T follicular helper cell (primary cell): ENCODE results near the gene ALK.

Source experiments
- DNase-seq: peaks from one replicate; pipeline ENCODE4 v3.0.0-alpha.2; 2020; ENCODE audit warnings: low read depth

Gene ALK

GRCh38 chr2:29363111-29363510, 558.3 kb downstream of the ALK start:
- DNase-seq, result no peak

- DNase-seq, result no peak
Measured at GRCh38 chr2:29361231-29361630, 560.2 kb downstream of the ALK start.

DNA sequence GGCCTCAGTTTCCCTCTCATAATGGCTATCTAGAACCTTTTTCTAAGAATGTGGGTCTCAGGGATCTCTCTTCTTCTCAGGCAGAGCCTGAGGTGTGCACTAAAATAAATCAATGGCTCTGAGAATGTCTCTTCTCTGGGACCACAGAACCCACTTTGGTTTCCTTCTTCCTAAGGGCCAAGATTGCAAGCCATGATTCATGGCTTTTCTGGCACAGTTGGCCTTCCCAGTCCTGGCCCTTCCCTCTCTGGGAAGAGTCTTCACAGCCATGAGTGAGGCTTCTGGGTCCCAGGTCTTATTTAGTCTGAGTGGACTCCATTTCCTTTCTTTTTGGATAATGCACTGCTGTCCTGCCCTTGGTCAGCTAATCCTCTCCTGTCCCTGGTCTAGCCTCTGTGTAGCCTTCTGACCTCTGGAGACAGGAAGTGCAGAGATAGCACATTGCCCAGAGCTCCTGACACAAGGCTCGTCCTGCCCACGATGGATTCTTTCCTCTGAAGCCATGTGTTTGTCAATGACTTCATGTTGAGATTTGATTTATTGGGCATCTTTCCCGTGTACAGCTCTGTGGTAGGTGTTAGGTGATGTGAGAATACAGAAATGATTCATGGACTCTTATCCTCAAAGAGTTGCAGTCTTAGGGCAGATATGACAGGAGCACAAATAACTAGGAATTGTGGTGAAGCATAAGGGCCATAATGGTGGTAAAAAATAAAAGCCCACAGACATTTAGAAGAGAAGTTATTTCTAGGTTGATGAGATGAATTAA, 561.2 kb downstream of the ALK start:
- DNase-seq, result no peak

GRCh38 chr2:29353403-29353991, 567.9 kb downstream of the ALK start:
- no peak for DNase-seq

DNA sequence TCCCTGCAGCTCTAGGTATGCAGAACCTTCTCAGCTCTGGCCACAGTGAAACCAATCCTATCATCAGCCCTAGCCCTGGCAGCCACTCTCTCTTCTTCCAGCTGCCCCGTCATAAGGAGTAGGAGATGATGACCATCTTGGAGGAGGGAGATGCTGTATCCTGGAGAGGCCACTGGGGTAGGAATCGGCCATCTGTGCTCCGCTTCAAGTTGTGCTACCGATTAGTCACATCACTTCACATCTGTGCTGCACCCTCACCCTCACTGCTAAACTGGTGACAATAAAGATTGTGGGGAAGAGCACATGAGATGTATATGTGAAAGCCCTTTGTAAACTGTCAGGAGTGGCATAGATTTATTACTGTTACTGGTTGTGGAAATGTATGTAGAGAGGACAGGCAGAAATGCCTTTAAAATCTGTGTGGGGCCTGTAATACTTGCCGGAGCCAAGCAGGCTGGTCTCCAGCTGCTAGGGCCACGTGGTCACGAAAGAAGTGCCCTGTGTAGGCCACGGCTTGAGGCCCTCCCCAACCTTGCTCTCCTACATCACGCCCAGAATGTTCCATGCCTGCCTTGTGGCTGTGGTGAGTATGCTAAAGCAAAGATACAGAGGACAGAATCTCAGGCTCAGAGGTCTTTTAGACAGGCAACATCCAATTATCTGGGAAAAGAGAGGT, 569.3 kb downstream of the ALK start:
- DNase-seq, result no peak

DNA sequence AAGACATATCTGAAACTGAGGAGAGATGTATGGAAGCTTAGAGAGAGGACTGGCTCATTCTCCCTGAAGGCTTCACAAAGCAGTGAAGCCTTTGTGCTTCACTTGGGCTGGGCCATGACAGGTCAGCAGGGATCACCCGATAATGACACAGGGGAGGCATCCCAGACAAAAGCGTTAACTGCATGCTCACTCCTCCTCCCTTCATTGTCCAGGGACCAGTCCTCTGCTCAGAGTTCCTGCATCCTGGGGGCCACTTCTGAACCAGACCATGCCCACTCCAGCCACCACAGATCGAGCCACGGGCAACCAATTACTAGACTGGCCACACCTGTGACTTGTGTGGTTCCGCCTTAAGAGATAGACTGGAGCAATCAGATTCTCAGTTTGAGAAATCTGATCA, 570.1 kb downstream of the ALK start:
- DNase-seq, result no peak

GRCh38 chr2:29349316-29350030, 571.9 kb downstream of the ALK start:
- DNase-seq, result no peak

DNA sequence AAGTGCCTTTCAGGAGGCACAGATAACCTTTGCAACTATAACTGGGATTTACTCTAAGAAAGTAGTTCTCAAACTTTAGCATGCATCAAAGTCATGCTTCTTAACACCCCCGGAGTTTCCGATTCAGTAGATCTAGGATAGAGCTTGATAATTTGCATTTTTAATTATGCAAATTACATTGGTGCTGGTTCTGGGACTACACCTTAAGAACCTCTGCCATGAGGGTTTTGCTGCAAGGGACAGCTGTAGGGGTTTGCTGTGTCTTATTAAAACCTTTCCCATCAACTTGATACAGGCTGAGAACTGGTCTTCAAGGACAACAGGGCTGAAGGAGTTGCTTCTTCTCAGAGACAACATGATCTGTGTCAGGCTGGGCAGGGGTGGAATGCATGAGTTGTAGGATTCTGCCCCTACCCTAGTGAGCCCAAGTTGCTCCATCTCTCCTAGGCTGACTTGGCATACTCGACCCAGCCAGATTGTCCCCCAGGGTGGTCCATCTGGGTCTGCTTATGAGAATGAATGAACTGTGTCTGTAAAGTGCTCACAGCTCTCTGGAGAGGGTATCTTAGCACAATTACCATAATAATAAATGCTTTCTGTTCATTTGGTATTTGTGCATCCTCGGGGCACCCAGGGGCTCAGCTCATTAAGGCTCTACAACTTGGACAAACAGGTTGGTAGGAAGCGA, 573.5 kb downstream of the ALK start:
- no peak for DNase-seq

DNA sequence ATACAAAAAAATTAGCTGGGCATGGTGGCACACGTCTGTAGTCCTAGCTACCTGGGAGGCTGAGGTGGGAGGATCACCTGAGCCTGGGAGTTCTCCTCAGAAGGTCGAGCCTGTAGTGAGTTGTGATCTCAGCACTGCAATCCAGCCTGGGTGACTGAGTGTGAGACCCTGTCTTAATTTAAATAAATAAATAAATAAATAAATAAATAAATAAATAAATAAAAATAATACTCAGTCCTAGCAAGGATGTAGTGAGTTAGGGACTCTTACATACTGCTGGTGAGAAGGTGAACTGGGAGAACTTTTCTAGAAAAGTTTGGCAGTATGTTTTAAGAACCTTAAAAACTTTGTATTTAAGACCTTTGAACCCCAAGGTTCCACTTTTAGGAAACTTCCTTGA, 576.1 kb downstream of the ALK start:
- DNase-seq, result no peak

- DNase-seq, result no peak
Measured at GRCh38 chr2:29343830-29344229, 577.6 kb downstream of the ALK start.

DNA sequence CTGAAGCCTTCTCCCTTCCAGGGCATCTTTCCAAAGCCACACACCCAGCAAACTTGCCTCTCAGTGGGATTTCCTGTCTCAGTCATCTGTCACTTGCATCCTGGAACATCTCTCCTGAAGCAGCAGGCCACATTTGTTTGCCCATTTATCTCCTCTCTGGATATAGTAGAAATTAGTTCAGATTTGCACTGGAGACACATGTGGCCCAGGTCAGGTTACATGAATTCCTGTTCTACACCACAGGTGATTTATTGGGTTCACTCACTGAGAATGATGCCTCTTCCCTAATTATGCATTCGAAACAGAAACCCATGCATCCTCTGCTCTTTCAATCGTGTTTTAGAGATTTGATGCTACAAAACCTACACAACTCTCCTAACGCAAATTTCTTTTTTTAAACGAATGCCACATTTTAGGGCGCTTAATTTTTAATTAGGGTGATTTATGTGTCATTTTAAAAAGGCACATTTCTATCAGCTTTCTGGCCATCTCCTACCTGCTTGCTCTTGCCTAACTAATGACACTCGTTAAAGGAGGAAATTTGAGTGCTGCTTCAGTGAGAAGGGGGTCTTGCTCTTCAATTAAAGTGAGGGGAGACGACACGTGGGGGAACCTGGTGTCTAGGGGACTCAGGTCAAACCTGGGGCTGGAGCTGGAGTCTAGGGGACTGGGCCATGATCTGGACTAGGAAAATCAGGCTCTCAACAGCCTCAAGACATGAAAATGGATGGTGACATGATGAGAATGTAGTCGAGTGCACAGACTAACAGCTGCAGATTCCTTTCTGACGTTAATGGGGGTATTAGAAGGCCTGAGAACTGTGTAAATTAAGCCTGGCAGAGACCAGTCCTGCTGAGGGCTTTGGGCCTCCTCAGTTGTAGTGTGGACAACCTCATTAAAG, 584.8 kb downstream of the ALK start:
- DNase-seq, result no peak

DNA sequence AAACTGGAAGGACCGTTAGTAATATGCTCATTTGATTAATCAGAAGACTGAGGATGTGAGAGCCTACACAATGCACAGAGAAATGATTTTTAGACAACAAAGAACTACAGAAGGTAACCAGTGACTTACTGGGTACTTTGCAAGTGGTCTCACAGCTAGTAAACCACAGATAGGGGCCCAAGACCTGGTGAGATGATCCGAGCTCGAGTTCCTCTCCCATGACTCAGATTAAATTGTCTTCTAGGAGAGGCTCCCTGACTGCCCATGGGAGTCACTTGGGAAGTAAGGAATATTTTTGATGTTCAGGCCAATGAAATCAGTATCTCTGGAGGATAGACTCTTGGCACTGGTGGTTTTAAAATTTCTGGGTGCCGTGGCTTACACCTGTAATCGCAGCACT, 586.0 kb downstream of the ALK start:
- DNase-seq, result no peak

DNA sequence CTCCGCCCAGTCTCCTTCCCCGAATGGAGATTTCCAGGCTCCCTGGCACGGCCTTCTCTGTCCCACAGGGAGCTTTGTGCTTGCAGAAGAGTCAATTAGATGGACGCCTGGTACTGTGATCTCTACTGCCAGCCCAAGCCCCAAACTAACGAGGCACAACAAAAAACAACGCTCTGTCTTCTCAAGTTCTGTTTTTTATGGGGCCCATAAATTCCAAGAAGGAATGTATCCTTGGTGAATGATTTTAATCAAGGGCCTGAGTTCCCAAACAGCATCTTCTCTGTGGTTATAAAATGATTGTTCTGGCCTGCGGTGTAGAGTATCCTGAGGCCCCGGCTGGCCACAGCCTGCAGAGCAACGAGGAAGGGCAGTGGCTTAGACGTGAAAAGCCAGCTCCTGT, 586.7 kb downstream of the ALK start:
- DNase-seq, result no peak

DNA sequence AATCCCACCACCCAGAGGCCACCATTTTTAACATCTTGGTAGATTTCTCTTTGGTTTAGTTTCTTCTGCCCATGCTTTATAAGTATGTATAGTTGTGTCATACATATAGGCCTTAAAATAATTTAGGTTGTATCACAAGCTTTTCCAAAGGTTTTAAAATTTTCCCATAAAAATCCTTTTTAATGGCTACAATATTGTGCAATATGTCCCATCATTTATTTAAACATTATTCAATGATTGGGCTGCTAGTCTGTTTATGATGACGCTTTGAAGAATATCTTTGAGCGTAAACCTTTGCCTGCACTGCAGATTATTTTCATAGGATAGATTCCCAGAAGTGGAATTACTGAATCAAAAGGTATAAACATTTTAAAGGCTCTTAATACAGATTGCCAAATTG, 588.8 kb downstream of the ALK start:
- no peak for DNase-seq

DNA sequence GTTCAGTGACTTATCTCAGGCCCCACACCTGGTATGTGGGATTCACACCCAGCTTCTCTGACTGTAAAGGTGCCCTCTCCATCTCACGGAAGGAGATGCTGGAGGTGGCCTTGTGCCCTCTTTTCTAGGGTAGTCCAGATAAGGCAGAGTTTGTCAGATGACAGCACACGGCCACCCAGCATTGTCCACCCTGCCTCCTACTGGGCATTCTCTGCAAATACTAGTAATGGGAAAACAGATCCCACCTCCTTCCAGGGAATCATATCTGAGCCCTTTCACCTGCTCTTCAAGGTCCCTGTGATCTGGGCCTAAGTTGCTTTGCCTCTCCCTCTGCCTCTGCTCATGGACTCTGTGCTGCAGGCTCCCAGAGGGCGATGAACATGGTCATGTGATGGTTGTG, 591.5 kb downstream of the ALK start:
- DNase-seq, result no peak

DNA sequence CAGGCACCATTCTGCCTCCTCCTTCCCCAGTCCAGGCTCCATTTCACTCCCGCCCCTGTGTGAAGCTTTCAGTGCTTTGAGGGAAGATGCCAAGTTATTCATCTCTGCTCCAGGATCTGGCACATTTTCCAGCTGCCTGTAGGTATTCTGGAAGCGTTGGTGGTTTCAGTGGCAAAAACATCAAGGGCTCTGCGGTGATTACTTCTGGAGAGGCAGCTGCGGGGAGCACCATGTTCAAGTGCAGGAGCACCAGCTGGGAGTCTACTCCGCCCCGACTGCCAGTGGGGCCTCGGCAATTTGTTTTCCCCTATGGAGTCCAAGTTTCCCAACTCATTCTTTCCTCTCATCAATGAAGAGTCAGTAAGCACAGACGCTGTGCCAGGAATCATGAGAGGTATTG, 594.5 kb downstream of the ALK start:
- no peak for DNase-seq

DNA sequence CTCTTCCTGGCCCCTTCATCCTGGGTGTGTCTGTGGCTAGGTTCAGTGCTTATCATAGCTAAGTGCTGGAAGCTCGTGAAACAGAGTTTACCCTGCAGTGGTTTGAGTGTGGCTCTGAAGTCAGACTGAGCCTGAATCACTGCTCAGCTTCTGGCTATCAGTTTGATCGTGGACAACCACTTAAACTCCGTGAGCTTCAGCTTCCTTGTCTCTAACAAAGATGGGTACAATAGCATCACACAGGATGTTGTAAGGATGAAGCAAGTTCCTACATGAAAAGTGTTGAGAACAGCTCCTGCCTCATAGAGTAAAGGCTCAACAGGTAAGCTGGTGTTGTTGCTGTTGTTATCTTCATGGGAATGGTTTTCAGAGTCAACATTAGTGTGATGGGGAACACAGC, 595.8 kb downstream of the ALK start:
- no peak for DNase-seq

DNA sequence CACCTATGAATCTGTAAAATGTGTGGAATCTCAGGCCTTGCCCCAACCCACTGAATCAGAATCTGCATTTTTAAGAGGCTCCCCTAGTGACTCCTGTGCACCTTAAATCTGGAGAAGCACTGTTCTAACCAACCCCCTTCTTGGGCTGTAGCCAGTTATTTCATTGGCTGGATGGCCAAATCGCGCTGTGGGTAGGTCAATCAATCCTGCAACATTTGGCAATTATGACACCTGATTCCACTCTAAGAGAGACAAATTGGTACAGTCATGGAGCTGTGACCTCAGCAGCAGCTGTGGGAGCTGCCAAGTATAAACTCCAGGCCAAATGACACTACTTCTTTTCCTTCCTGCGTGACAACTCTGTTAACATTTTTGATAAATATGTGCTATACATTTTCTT, 597.4 kb downstream of the ALK start:
- no peak for DNase-seq

GRCh38 chr2:29323301-29323700, 598.1 kb downstream of the ALK start:
- no peak for DNase-seq

DNA sequence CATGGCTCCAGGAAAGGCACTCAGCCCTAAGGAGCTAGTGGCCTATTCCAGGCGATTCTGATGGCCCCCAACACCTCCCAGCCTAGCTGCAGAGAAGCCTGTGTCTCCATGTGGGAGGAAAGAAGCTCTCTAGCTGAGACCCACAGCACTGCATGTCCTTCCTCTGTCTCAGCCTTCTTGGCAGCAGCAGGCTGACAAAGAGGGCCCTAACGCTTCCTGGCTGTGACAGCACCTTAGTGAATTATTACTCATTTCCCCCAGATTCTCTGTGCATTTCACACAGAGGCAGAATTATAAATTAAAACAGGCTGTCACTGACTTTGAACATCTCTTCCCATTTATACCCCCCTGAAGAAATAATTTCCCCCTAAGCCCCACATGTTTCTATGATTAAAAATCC, 599.4 kb downstream of the ALK start:
- DNase-seq, result no peak
